CD4-positive, alpha-beta T cell treated with Interleukin-6 for 4 hours (primary cell): ENCODE data around the gene EFNA3.

Experiments used
- DNase-seq: peaks from one replicate; pipeline ENCODE4 v3.0.0-alpha.2; 2020; ENCODE audit warnings: mixed read lengths

Gene EFNA3

DNA sequence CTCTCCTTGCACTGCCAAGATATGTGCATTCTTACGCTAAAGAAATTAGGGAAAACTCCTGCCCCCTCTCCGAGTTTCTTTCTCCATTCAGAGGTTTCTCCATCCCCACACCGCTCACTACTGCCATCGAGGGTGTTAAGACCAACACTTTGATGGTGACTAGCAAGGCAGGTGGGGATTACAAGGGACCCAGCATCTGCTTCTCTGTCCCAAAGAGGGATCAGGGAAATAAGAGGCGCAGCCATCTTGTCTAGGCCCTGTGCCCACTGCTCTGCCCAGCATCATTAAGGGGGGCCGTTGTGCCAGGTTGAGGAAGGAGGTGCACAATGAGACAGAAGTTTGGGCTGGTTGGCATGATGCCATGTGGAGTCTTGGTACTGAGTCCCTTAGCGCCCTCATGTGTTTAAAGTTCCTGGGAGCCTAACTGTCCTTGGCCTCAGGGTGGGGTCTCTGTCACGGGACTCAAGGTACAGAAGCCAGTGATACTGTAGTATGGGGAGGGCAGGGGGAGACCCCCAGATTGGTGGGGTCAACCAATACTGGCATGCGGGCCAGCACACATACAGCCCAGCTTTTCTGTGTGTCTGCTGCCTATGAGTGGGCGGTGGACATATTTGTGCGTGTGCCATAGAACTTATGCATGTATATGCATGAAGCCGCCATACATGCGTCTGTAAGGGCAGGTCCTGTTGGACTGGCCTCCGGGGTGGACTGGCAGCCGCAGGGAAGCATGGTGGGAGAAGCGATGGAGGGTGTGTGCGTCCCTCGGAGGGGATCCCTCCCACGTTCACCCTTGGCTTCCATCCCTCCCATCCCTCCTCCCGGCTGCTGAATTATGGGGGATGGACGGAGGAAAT lies 5.5 kb downstream of the EFNA3 start:
- peak; percentile 55 for DNase-seq

DNA sequence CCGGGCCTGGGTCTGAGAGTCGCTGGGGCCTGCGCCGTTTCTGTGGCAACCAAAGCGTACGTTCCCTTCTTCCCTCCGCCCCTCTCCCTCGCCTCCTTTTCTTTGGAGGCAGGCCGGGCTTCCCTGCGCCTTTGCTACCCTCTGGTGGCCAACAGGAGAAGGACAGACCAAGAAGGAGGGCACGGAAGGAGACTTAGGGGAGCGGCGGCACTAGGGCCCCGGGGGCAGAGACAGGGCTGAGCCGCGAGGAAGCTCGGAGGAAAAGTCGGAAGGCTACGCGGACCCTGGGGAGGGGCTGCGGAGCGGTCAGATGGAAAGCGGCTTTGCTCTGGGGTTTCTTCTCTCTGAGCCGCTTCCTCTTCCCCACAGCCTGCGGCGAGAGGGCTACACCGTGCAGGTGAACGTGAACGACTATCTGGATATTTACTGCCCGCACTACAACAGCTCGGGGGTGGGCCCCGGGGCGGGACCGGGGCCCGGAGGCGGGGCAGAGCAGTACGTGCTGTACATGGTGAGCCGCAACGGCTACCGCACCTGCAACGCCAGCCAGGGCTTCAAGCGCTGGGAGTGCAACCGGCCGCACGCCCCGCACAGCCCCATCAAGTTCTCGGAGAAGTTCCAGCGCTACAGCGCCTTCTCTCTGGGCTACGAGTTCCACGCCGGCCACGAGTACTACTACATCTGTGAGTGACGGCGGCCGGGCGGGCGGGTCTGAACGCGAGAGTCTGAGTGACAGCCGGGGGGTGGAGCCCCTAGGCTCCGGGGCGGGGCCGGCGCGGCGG lies 6.3 kb downstream of the EFNA3 start:
- peak; percentile 94 for DNase-seq

DNA sequence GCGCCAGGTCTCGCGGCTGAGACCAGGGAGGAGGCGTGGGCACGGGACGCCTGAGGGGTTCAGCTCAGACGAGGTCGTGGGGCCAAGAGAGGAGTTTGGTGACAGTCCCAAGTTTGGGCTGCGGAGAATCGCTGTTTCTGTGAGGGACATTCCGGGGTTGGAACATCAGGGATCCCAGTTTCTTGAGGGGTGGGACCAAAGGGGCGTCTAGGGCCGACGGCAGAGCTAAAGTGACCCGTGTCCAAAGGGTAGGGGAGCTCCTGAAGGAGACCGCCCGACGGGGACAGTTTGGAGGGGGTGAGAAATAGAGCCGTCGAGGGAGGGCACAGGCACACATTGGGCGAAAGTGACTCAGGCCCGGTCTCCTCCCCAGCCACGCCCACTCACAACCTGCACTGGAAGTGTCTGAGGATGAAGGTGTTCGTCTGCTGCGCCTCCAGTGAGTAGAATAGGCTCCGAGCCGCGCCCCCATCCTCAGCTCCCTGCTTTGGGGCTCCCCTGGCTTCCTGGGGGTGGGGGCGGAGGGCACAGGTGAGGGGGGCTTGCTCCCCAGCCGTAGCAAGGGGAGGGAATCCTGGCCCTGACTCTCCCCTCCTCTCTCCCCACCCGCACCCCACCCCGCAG lies 7.0 kb downstream of the EFNA3 start:
- DNase-seq, result peak; percentile 87

DNA sequence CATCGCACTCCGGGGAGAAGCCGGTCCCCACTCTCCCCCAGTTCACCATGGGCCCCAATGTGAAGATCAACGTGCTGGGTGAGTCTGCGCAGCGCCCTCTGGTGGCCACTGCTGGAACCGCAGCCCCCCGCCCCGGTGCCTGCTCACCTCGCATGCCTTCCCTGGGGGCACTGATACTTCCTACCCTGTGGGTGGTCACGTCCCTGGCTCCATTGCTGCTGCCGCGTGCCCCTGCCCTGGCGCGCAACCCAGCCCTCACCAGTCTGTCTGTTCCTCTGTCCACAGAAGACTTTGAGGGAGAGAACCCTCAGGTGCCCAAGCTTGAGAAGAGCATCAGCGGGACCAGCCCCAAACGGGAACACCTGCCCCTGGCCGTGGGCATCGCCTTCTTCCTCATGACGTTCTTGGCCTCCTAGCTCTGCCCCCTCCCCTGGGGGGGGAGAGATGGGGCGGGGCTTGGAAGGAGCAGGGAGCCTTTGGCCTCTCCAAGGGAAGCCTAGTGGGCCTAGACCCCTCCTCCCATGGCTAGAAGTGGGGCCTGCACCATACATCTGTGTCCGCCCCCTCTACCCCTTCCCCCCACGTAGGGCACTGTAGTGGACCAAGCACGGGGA lies 7.6 kb downstream of the EFNA3 start:
- peak; percentile 81 for DNase-seq

DNA sequence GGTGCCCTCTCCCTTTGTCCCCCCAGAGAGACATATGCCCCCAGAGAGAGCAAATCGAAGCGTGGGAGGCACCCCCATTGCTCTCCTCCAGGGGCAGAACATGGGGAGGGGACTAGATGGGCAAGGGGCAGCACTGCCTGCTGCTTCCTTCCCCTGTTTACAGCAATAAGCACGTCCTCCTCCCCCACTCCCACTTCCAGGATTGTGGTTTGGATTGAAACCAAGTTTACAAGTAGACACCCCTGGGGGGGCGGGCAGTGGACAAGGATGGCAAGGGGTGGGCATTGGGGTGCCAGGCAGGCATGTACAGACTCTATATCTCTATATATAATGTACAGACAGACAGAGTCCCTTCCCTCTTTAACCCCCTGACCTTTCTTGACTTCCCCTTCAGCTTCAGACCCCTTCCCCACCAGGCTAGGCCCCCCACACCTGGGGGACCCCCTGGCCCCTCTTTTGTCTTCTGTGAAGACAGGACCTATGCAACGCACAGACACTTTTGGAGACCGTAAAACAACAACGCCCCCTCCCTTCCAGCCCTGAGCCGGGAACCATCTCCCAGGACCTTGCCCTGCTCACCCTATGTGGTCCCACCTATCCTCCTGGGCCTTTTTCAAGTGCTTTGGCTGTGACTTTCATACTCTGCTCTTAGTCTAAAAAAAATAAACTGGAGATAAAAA lies 8.4 kb downstream of the EFNA3 start:
- no peak for DNase-seq

DNA sequence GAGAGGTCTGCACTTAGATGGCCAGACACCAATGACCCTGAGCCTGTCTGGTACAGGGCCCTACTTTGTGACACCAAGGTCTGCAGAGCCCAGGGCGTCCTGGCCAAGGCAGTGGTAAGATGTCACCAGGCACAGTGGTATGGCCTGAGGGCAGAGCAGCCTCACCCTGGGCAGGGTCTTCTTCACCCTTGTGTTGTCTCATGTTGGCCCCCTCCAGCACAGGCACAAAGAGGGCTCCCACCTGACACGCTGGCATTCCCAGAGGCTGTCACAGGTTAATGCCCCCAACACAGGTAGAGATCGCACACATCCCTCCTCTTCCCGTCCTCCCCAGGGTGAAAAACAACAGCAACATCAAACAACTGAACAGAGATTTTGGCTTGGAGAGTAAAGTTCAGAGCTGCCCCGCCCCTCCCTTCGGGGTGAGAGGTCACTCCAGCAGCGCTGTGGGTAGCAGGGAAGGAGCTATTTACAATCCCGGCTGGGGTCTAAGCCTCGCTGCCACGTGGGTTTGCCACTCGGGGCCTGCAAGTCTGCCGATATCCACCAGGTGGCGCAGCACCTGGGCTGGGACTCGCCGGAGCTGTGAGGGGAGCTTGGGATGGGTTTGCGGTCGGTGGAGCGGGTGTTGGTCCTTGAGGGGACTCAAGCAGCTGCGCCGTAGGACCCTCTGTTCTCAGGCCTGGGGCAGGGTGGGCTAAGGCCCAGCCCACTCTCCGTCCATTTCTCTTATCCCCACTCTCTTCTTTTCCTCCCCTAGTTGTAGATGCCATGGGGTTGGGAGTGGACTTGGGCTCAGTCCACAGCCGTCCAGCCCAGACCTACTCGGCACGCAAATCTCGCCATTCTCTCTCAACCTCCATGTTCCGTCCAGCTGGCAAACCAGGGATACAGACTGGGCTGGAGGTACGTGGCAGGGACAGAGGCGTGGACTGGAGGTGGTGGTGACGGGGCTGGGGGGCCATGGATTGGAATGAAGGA lies 12.7 kb downstream of the EFNA3 start:
- DNase-seq, result peak; percentile 84

DNA sequence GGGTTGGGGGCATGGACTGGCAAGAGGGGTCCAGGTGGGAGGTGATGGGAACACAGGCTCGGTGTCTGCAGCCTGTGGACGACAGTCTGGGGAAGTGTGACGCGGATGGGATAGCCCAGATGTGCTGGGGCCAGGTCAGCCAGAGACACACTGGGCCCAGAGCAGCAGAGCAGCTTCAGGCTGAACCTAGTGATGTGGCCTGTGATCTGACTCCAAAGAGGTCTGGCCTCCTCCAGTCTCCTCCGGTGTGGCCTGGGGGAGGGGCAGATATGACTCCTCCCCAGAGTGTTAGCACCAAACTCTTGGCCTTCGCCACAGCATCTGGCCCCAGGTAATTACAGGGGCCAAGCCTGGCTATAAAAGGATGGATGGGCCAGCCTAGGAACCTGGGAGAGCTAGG lies 13.5 kb downstream of the EFNA3 start:
- DNase-seq, result no peak

DNA sequence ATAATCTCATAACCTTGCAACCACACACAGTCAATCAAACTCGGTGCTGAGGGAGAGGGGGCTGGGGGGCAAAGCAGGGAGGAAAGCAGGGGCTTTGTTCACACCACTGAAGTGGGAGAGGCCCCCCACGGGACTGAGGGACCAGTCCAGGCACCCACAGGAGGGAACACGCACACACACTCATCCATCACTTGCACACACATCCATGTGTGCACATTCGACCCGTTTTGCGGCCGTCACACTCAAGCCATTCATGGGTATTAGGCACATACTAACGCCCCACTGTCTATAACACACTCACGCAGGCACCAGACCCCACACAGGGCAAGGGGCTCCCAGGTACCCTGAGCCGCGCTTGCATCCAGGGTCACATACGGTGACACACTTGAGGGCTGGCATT lies 14.0 kb downstream of the EFNA3 start:
- no peak for DNase-seq

DNA sequence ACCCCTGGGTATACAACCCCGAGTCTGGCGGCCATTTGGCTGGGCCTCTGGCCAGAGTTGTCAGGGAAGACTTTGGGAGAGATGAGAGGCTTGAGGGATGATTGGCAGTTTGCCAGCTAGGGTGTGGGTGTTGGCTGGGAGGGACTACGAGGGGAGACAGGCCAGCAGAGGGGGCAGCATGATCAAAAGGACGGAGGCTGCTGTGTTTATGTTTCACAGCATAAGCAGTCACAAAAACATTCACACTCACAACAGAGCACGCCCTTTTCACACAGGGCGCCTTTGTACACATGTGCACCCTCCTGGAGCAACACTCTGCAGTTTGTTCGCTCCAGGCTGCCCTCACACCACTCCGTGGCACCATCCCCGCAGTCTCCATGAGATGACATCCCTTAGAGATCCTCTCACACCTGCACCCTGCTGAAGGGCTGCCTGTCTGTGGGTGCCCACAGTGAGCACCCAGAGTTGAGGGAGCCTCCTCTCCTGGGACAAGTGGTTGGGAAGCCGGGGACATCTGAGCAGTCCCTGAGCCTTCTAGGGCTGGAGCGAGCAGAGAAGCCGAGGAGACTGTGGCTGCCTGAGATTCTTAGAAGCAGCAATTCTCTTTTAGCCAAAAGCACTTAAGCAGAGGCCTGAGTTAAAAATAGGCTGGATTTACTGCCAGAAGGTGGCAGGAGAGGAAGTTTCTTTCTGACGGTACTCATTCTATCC lies 15.4 kb downstream of the EFNA3 start:
- DNase-seq, result no peak

DNA sequence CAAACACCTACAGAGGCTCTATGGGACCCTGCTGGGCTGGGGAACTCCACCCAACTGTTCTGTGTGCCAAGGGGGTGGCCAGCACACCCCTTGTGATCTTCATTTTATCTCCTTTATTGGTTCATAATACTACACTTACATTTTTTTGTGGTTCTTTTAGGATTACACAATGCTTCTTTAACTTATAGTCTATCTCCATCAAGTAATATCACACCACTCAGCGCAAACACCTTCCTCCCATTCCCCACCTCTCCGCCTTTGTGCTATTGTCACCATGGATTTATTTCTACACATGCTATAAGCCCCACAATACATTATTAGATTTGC lies 15.9 kb downstream of the EFNA3 start:
- DNase-seq, result no peak

DNA sequence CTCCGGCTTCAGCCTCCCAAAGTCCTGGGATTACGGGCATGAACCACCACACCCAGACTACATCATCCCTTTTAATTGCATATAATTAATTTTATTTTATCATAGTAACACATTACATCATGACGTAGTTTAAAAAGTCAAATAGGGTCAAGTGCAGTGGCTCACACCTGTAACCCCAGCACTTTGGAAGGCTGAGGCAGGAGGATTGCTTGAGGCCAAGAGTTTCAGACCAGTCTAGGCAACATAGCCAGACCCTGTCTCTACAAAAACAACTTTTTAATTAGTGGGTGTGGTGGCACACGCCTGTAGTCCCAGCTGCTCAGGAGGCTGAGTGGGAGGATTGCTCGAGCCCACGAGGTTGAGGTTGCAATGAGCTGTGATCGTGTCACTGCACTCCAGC lies 20.7 kb downstream of the EFNA3 start:
- no peak for DNase-seq

DNA sequence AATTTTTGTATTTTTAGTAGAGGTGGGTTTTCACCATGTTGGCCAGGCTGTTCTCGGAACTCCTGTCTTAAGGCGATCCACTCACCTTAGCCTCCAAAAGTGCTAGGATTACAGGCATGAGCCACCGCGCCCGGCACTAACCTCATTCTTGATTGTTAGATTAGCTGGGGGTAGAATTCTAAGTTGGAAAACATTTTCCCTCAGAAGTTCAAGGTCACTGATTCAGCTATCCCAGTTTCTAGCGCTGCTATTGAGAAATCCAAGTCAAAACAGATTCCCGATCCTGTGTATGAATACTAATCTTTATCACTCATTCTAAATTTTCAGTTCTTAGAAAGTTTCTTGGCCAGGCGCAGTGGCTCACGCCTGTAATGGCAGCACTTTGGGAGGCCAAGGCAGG lies 24.7 kb downstream of the EFNA3 start:
- DNase-seq, result no peak

DNA sequence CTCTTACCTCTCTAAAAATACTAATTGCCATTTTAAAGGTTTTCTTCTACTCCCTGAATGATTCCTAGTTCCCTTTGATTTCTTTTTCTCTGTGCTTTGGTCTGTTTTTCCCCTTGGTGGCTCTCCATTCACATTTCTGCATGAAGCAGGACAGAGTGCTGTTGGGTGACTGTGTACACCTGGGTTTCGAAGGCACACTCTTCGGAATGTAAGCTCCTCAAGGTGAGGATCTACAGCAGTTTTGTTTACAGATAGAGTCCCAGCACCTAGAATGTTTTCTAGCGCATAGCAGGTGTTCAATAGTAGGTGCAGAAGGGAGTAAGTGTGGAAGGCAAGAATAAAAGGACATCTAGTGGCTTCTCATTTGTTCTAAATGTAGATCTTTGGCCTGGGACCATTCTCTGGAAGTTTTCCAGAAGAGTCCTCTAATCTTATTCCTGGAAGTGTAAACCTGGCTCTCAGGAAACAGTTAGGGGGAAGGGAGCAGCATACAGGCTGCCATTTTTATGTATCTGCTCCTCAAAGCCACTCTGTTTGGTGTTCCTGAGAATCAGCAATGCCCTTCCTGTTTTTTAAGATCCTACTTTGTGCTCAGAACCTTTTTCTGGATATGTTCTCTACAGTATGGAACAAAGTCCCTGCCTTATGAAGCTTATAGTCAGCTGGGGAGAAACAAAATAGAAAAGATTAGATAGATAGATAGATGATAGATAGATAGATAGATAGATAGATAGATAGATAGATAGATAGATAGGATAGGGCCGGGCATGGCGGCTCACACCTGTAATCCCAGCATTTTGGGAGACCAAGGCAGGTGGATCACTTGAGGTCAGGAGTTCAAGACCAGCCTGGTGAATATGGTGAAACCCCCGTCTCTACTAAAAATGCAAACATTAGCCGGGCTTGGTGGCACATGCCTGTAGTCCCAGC lies 26.2 kb downstream of the EFNA3 start:
- DNase-seq, result no peak

DNA sequence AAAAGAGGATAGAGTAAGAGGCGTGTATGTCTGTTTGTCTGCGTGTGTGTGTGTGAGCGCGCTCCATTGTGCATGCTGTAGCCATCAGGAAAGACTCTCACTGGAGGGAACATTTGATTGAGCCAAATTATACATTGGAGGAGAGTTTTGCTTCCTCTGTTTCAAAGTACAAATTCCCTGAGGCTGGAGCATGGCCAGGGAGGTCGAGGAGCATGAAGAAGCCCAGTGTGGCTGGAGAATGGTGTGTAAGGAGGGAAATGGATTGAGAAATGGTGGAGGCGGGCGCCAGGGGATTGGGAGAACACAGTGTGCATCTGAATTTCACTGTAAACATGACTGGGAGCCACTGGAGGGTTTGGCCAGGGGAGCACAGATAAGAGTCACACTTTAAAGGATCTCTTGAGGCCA lies 27.0 kb downstream of the EFNA3 start:
- DNase-seq, result no peak

DNA sequence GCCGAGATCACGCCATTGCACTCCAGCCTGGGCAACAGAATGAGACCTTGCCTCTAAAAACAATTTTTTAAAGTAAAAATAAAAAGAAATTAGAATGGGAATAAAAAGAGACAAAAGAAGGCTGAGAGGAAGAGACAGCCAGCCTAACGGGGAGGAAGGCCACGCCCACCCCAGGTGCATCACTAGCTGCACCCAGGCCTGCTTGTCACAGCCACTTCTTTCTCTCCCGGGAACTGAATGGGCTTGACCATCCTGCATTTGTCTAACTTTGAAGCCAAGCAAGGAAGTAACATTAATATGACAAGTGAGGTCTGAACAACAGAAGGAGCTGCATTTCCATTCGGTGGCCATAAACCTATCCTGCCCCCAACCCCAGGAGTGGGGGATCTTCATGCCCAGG lies 28.2 kb downstream of the EFNA3 start:
- no peak for DNase-seq

DNA sequence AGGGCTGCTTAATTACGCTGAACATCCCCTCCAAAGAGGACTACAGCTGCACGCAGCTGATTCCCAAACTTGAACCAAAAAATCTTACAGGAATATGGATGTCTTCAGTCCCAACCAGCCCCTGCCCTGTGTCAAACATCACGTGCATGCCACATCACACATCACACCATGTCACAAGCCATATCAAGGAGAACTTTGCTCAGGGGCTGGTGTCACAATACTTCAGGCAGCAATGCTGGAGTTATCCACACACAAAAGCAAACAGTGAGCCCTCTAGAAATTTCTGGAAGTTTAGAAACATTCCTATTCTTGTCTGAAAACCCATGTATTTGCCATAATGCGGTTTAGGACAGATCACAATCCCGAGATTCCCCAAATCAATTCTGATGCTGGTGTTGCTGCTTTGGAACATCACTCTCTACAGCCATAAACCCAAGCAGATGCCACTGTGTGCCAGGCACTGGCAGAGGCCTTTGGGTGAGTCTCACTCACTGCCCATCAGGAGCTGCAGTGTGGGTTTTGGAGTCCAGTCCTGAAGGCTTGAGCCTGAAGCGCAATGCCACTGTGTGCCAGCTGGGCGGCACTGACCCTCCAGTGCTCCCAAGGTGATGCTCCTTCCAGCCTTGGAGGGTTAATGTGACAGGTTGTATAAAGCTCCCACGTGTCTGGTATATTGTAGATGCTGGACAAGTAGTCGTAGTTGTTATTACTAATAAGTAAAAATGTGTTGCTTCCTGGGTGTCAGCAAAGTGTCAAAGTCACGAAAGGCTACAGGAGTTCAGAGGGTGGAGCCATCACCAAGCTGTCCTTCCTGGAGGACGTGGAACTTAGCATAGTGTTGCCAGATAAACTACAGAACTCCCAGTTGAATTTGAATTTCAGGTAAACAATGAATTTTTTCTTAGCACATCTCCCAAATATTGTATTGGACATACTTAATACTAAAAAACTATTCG lies 28.9 kb downstream of the EFNA3 start:
- no peak for DNase-seq

DNA sequence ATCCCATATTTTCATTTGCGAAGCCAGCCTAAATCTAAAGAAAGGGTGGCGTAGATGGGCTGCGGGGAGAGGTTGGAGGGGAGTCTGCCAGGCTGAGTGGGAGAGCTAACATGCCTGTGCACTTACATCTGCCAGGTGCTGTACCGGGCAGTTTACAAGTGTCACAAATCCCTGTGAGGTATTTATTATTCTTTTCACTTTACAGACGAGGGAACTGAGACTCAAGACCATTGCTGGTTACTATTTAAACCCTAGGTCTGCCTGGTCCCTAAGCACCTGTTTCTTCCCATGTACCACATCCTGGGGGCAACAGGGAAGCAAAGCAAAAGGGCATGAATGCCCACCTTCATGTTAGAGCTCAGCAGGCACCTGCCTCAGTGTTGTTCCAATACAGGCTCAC lies 29.7 kb downstream of the EFNA3 start:
- DNase-seq, result no peak

DNA sequence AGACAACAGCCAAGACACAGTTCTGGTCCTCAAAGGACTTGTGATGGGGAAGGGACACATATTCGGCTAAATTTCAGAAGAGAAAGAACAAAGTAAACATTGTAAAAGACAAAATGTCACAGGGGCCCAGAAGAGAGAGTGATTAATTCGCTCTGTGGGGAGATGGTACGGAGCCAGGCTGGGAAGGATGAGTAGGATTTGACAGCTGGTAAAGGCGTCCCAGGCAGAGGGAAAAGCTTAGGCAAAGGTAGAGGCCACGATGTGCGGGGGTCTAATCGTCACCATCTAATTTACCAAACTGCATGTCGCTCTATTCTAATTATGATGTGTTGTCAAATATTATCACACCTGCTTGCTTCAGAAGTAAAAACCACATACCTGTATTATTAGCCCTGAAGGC lies 31.7 kb downstream of the EFNA3 start:
- DNase-seq, result no peak

DNA sequence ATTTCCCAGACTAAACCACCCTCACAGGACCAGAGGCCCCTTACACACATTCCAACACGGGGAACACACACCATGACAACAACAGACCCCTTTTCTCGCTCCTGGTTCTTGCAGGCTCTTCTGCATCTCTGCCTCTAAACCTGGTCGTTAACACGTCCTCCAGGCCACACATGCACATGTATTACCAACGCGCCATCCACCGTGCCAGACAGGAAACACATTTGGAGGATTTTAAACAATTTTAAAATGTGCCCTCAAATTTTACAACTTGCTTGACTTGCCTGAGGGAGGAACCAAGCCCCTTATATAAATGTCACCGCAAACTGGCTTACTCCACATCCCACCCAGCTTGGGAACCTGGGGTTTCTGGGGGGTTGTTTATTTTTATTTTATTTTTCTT lies 32.2 kb downstream of the EFNA3 start:
- no peak for DNase-seq
